Lower leg skin (tissue), 3 donors: ENCODE measurements around the gene XYLT1.

ENCODE experiments used
- POLR2A ChIP-seq, 2 donors: fragments of 450-650 bp; IDR thresholded peaks; one replicate each; pipeline ENCODE4 v1.6.1; 2016 to 2017; ENCODE audit warnings: antibody characterized with exemption in 2 of 2, mild to moderate bottlenecking in 1 of 2, moderate library complexity in 1 of 2
- TF ChIP-seq, protein P1 (sequence below), 3 donors: fragments of 450-650 bp; IDR thresholded peaks; one replicate each; pipeline ENCODE4 v1.5.1; 2016; ENCODE audit warnings: antibody characterized with exemption in 3 of 3, mild to moderate bottlenecking in 3 of 3, moderate library complexity in 2 of 3

DNA sequence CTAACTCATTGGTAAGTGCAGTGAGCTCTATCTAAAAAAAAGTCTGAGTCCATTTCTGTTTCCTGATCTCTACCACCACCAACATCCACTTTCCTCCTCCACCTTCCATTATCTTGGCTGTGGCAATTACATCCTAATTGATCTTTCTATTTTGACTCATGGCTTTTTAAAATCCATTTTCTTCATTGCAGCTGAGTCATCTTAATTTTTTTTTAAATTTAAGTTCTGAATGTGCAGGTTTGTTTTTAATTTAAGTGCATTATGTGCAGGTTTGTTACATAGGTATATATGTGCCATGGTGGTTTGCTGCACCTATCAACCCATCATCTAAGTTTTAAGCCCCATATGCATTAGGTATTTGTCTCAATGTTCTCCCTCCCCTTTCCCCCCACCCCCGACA lies 390.7 kb downstream of the XYLT1 start:
- TF ChIP-seq, protein P1, sequence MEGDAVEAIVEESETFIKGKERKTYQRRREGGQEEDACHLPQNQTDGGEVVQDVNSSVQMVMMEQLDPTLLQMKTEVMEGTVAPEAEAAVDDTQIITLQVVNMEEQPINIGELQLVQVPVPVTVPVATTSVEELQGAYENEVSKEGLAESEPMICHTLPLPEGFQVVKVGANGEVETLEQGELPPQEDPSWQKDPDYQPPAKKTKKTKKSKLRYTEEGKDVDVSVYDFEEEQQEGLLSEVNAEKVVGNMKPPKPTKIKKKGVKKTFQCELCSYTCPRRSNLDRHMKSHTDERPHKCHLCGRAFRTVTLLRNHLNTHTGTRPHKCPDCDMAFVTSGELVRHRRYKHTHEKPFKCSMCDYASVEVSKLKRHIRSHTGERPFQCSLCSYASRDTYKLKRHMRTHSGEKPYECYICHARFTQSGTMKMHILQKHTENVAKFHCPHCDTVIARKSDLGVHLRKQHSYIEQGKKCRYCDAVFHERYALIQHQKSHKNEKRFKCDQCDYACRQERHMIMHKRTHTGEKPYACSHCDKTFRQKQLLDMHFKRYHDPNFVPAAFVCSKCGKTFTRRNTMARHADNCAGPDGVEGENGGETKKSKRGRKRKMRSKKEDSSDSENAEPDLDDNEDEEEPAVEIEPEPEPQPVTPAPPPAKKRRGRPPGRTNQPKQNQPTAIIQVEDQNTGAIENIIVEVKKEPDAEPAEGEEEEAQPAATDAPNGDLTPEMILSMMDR (IDR thresholded peaks at IDR 0.05) = no peak
- TF ChIP-seq POLR2A (IDR thresholded peaks at IDR 0.05) = no peak
